Measurements from ENCODE around the gene USP32.

Gene USP32

DNA sequence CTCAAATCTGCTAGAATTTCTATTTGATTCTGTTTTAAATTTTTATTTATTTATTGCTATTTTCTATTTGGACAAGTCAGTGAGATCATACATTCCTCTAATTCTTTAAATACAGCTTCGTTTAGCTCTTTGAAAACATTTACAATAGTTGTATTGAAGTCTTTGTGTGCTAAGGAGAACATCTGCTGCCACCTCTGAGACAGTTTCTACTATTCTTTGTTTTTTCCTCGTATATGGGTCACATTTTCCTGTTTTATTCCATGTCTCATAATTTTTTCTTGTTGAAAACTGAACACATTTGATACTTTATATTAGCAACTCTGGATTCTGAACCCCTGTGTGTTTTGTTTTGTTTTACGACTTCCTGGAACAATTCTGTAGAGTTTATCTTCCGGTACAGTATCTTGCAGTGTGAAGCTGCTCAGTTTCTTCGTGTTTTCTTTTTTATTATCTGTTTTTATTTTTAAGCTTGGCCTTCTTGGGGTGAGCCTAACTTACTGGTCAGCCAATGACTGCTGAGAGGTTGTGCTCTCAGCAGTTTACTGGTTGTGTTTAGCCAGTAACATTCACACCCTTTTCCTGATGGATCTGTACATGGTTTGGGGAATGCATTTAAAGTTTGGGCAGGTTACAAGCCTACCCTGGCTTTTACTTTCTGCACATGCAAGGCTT, 143.2 kb downstream of the USP32 start:
- peak; percentile 20 for DNase-seq (ENCODE audit: low read depth, low spot score)
- TF ChIP-seq, protein P1, sequence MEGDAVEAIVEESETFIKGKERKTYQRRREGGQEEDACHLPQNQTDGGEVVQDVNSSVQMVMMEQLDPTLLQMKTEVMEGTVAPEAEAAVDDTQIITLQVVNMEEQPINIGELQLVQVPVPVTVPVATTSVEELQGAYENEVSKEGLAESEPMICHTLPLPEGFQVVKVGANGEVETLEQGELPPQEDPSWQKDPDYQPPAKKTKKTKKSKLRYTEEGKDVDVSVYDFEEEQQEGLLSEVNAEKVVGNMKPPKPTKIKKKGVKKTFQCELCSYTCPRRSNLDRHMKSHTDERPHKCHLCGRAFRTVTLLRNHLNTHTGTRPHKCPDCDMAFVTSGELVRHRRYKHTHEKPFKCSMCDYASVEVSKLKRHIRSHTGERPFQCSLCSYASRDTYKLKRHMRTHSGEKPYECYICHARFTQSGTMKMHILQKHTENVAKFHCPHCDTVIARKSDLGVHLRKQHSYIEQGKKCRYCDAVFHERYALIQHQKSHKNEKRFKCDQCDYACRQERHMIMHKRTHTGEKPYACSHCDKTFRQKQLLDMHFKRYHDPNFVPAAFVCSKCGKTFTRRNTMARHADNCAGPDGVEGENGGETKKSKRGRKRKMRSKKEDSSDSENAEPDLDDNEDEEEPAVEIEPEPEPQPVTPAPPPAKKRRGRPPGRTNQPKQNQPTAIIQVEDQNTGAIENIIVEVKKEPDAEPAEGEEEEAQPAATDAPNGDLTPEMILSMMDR (IDR thresholded peaks at IDR 0.05; ENCODE audit: low read depth, low read length) = no peak
- in situ Hi-C loops (cut with HindIII; ENCODE audit: low sequenced_read_pairs) = no loop called here
- no peak overlapping the region for H3K4me3 ChIP-seq (ENCODE audit: low read depth, low read length)

DNA sequence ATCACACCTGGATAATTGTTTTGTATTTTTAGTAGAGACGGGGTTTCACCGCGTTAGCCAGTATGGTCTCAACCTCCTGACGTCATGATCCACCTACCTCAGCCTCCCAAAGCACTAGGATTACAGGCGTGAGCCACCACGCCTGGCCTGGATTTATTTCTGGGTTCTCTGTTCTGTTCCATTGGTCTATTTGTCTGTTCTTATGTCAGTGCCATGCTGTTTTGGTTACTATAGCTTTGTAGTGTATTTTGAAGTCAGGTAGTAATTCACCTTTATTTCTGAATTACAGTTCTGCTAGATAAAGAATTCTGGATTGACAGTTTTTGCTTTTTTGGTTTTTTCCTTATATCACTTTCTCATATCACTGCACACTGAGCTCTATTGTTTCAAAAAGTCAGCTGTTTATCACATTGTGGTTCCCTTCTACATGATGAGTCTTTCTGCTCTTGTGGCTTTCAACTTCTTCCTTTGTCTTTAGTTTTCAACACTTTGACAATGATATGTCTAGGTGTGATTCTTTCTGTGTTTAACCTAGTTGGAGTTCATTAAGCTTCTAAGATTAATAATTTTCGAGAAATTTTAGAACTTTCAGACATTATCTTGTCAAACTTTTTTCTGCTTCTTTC, 144.0 kb downstream of the USP32 start:
- TF ChIP-seq, protein P1 (IDR thresholded peaks at IDR 0.05; ENCODE audit: low read depth, low read length) = no peak
- in situ Hi-C loops (cut with HindIII; ENCODE audit: low sequenced_read_pairs) = no loop called here

DNA sequence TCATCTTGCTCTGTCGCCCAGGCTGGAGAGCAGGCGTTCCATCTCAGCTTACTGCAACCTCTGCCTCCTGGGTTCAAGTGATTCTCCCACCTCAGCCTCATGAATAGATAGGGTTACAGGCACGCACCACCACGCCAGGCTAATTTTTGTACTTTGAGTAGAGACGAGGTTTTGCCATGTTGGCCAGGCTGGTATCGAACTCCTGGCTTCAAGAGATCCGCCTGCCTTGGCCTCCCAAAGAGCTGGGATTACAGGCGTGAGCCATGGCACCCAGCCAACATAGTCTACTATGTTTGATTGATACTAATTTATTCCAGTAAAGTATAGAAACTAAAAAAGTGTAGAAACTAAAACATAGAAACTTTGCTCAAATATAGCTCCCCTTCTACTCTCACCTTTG, 147.3 kb downstream of the USP32 start:
- TF ChIP-seq, protein P1 (IDR thresholded peaks at IDR 0.05; ENCODE audit: low read depth, low read length) = no peak
- no peak for DNase-seq (ENCODE audit: low read depth, low spot score)
- no peak overlapping the region for H3K4me3 ChIP-seq (ENCODE audit: low read depth, low read length)
- in situ Hi-C loops (cut with HindIII; ENCODE audit: low sequenced_read_pairs) = no loop called here

More for the DNA sequence above, 144.0 kb downstream of the USP32 start:
- no peak overlapping the region for H3K4me3 ChIP-seq (ENCODE audit: low read depth, low read length)
- no peak for DNase-seq (ENCODE audit: low read depth, low spot score)

DNA sequence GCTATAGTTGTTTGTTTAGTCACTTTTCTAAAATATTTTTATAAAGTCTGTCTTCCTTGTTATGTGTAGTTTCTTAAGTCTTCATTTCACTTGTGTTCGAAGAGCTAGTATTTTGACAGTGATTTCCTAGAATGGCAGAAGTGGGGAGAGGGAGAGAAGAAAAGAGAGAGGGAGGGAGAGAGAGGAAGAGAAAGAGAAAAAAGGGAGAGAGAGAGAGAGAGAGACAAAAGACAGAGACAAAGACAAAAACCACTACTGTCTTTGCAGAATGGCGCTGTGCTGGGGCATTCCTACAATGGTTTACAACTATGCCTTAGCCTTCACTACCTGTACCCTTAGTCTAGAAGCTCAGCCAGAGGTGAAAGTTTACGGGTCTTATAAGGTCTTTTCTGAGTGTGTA, 151.6 kb downstream of the USP32 start:
- DNase-seq (ENCODE audit: low read depth, low spot score) = no peak
- TF ChIP-seq, protein P1 (IDR thresholded peaks at IDR 0.05; ENCODE audit: low read depth, low read length) = no peak
- in situ Hi-C loops (cut with HindIII; ENCODE audit: low sequenced_read_pairs) = no loop called here
- H3K4me3 ChIP-seq (ENCODE audit: low read depth, low read length) = no peak overlapping the region

DNA sequence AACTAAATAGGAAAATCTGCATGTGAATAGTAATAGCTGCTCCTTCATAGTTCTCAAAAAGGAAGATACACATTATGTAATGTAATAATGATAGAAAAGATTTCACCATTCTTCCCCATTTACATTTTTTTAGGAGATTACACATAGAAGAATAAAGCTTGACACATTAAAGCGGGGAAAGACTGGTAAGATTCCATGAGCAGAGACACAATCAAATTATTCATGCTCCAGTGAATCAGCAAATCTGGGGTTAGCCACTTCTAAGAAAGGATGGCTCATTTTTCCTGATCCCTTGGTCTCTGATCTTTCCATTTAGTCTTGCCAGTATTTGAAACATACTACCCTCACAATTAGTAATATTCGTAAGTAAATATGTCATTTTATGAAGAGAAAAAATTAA, 160.2 kb downstream of the USP32 start:
- peak; percentile 23 for DNase-seq (ENCODE audit: low read depth, low spot score)
- in situ Hi-C loops (cut with HindIII; ENCODE audit: low sequenced_read_pairs) = no loop called here

DNA sequence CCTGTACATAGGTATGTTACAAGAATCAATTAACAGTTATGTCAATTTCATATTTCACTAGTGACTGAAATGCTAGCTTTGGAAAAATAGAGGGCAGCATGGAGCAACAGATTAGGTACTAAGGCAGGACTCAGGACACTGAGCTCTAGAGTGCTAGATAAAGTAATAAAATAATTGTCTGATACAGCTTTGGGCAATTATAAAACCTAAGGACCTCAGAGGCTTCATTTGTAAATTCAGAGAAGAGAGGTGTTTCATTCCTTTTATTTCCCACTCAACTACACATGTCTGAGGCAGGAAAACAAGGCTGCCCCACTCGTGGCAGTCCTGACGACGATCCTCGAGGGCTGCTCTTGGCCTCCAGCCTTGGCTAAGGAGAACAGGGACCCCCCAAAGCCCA, 160.7 kb downstream of the USP32 start:
- TF ChIP-seq, protein P1 (IDR thresholded peaks at IDR 0.05; ENCODE audit: low read depth, low read length) = peak; percentile 54
- no peak overlapping the region for H3K4me3 ChIP-seq (ENCODE audit: low read depth, low read length)
- in situ Hi-C loops (cut with HindIII; ENCODE audit: low sequenced_read_pairs) = no loop called here
- peak; percentile 39 for DNase-seq (ENCODE audit: low read depth, low spot score)

More for the DNA sequence above, 160.2 kb downstream of the USP32 start:
- TF ChIP-seq, protein P1 (IDR thresholded peaks at IDR 0.05; ENCODE audit: low read depth, low read length) = no peak
- no peak overlapping the region for H3K4me3 ChIP-seq (ENCODE audit: low read depth, low read length)

Data from astrocyte of the spinal cord (primary cell).